ENCODE results near the gene MMP2. TPM values are rescaled to one million over a fixed set of nuclear protein-coding genes. Genes with fewer than 3 reads are reported as not detected.
A peak's percentile ranks its signal among the peaks of the same experiment; 100 is the strongest.

The MMP2 gene
- total RNA-seq, 1 experiment from 2014 or later, result not detected

DNA sequence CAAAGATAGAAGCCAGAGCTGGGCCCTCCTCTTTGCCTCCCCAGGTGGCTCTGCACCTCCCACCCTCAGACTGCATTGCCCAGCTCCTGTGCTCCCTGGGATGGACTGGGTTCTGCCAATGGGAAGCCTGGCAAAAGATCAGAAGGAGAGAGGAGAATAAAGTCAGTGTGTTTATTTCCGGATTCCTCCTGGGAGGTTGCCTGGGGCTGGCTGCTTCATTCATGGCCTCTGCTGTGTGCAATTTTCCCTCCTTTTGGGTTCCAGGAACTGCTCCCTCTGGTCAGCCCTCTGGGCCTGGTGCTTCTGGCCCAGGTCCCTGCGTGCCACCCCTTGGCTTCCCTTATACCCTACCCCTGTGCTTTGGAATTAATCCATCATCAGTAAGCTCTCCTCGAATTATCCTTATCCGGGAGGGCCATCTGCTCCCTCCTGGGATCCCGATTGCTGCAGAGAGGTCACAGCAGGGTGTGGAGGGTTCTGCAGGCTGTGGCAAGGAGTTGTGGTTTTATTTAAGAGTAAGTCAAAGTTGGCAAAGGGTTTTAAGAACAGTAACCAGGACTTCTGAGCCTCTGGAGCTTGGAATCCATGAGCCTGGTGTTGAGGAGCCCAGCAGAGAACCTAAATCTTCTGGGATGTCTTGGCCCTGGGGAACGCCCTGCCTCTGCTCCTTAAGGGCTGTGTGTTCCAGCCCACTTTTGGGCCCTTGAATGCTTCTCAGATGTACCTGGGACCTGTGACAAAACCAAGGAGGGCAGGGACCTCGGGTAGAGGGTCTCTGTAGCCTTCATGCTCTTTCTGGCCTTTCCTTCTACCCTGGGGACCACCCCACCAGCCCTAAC, 8.2 kb upstream of the MMP2 start:
- H4K20me1 ChIP-seq (ENCODE audit: low read length), result no peaks in the 10 kb centered on the region
- H2AFZ ChIP-seq (ENCODE audit: low read length), result 0 out of 2 replicates have a peak overlapping the region, but pooled peaks have one; percentile 15
- H3K27me3 ChIP-seq (ENCODE audit: low read length), result no peaks in the 10 kb centered on the region
- POLR2A ChIA-PET (ENCODE audit: unreplicated experiment), result no interaction called here
- CTCF ChIA-PET, result no interaction called here
- TF ChIP-seq, protein P1, sequence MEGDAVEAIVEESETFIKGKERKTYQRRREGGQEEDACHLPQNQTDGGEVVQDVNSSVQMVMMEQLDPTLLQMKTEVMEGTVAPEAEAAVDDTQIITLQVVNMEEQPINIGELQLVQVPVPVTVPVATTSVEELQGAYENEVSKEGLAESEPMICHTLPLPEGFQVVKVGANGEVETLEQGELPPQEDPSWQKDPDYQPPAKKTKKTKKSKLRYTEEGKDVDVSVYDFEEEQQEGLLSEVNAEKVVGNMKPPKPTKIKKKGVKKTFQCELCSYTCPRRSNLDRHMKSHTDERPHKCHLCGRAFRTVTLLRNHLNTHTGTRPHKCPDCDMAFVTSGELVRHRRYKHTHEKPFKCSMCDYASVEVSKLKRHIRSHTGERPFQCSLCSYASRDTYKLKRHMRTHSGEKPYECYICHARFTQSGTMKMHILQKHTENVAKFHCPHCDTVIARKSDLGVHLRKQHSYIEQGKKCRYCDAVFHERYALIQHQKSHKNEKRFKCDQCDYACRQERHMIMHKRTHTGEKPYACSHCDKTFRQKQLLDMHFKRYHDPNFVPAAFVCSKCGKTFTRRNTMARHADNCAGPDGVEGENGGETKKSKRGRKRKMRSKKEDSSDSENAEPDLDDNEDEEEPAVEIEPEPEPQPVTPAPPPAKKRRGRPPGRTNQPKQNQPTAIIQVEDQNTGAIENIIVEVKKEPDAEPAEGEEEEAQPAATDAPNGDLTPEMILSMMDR (conservative IDR thresholded peaks at IDR 0.05; ENCODE audit: low read depth, low read length), result no peak
- TF ChIP-seq EZH2phosphoT487 (IDR thresholded peaks at IDR 0.05; ENCODE audit: borderline replicate concordance, low read length), result no peak
- TF ChIP-seq EZH2 (IDR thresholded peaks at IDR 0.05; ENCODE audit: low read length, unreplicated experiment), result no peak
- no peaks in the 10 kb centered on the region for H3F3A ChIP-seq (ENCODE audit: low read length, unreplicated experiment)
- no peaks in the 10 kb centered on the region for H3K9me2 ChIP-seq (replicated peaks; ENCODE audit: low read length)
- no peaks in the 10 kb centered on the region for H3K79me2 ChIP-seq (ENCODE audit: low read length)
- peak overlapping the region; percentile 74 for H3K27ac ChIP-seq (ENCODE audit: low read length)
- intact Hi-C loops (cut with micrococcal nuclease), result no loop called here
- ATAC-seq (no peak), DNase-seq (peak; percentile 50)
- BruUV-seq (replicated peaks), result no TSS peak
- peak overlapping the region; percentile 48 for H3K4me2 ChIP-seq (ENCODE audit: low read length)
- H3K9ac ChIP-seq (ENCODE audit: low read length), result no peak overlapping the region
- H3K36me3 ChIP-seq (ENCODE audit: low read depth, low read length), result no peaks in the 10 kb centered on the region
- H3K4me1 ChIP-seq (ENCODE audit: insufficient read depth, low read length), result peaks cover 25% of the 10 kb centered on the region
- H3K4me3 ChIP-seq (ENCODE audit: low read length), result no peak overlapping the region
- no peaks in the 10 kb centered on the region for H3K9me3 ChIP-seq (ENCODE audit: low read length)

DNA sequence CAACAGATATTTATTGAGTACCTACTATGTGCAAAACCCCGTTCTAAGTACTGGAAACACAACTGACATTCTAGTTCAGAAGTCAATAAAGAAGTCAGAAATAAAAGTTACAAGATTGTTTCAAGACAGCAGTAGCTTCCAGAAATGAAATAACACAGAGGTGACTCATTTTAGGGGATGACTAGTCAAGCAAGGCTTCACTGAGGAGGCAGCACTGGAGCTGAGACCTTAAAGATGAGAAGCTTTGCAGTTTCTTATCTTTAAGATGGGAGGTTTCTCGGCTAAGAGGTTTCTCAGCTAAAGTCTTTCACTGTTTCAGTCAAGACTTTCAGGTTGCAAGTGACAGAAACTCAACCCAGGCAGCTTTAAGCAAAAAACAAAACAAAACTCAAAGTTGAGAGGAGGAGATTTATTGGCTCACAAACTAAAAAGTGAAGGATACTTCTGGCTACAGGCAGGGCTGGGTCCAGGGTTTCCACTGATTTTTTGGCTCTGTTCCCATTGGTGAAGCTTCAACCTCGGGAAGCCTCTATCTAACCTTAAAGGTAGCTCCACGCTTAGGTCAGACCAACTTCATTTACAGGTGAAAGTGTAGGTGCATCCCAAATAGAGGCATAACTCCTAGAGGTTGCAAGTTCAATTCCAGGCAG, 7.4 kb upstream of the MMP2 start:
- Histone ChIP-seq H3F3A (ENCODE audit: low read length, unreplicated experiment) (no peaks in the 10 kb centered on the region), H3K4me3 (ENCODE audit: low read length) (peak overlapping the region; percentile 30; the same call in 1 of the 2 replicates), H3K79me2 (ENCODE audit: low read length) (no peaks in the 10 kb centered on the region), H3K9ac (ENCODE audit: low read length) (no peak overlapping the region), H3K27ac (ENCODE audit: low read length) (peak overlapping the region; percentile 74), H3K4me1 (ENCODE audit: insufficient read depth, low read length) (peaks cover 25% of the 10 kb centered on the region), H2AFZ (ENCODE audit: low read length) (no peak overlapping the region), H3K4me2 (ENCODE audit: low read length) (peak overlapping the region; percentile 48), H3K27me3 (ENCODE audit: low read length) (no peaks in the 10 kb centered on the region), H3K9me3 (ENCODE audit: low read length) (no peaks in the 10 kb centered on the region), H3K36me3 (ENCODE audit: low read depth, low read length) (no peaks in the 10 kb centered on the region), H4K20me1 (ENCODE audit: low read length) (no peaks in the 10 kb centered on the region), H3K9me2 (replicated peaks; ENCODE audit: low read length) (no peaks in the 10 kb centered on the region)
- ATAC-seq, result no peak
- DNase-seq, result peak; percentile 73
- TF ChIP-seq, protein P1 (conservative IDR thresholded peaks at IDR 0.05; ENCODE audit: low read depth, low read length), result no peak
- TF ChIP-seq EZH2phosphoT487 (IDR thresholded peaks at IDR 0.05; ENCODE audit: borderline replicate concordance, low read length) (no peak), EZH2 (IDR thresholded peaks at IDR 0.05; ENCODE audit: low read length, unreplicated experiment) (no peak)
- intact Hi-C loops (cut with micrococcal nuclease), result no loop called here
- no TSS peak for BruUV-seq (replicated peaks)
- ChIA-PET POLR2A (ENCODE audit: unreplicated experiment) (no interaction called here), CTCF (no interaction called here)

DNA sequence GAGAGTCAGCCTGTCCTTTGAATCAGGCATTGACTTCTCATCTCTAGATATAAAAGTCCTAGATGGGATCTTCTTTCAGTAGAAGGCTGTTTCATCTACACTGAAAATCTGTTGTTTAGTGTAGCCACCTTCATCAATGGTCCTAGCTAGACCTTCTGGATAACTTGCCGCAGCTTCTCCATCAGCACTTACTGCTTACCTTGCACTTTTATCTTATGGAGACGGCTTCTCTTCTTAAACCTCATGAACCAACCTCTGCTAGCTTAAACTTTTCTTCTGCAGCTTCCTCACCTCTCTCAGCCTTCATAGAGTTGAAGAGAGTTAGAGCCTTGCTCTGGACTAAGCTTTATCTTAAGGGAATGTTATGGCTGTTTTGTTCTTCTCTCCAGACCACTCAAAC, 5.4 kb upstream of the MMP2 start:
- Histone ChIP-seq H3K27me3 (ENCODE audit: low read length) (no peaks in the 10 kb centered on the region), H4K20me1 (ENCODE audit: low read length) (no peaks in the 10 kb centered on the region), H3K9ac (ENCODE audit: low read length) (no peak overlapping the region), H3K36me3 (ENCODE audit: low read depth, low read length) (no peaks in the 10 kb centered on the region), H3K9me3 (ENCODE audit: low read length) (no peaks in the 10 kb centered on the region), H2AFZ (ENCODE audit: low read length) (no peak overlapping the region), H3K79me2 (ENCODE audit: low read length) (no peaks in the 10 kb centered on the region), H3K4me2 (ENCODE audit: low read length) (no peak overlapping the region), H3K27ac (ENCODE audit: low read length) (no peak overlapping the region), H3K4me3 (ENCODE audit: low read length) (no peak overlapping the region), H3F3A (ENCODE audit: low read length, unreplicated experiment) (no peaks in the 10 kb centered on the region), H3K4me1 (ENCODE audit: insufficient read depth, low read length) (peaks cover 25% of the 10 kb centered on the region), H3K9me2 (replicated peaks; ENCODE audit: low read length) (no peaks in the 10 kb centered on the region)
- BruUV-seq (replicated peaks), result no TSS peak
- ATAC-seq (no peak), DNase-seq (no peak)
- CTCF ChIA-PET, result no interaction called here
- intact Hi-C loops (cut with micrococcal nuclease), result no loop called here
- TF ChIP-seq EZH2phosphoT487 (IDR thresholded peaks at IDR 0.05; ENCODE audit: borderline replicate concordance, low read length) (no peak), EZH2 (IDR thresholded peaks at IDR 0.05; ENCODE audit: low read length, unreplicated experiment) (no peak)
- TF ChIP-seq, protein P1 (conservative IDR thresholded peaks at IDR 0.05; ENCODE audit: low read depth, low read length), result no peak
- POLR2A ChIA-PET (ENCODE audit: unreplicated experiment), result no interaction called here
